Mucosa of descending colon (tissue), 3 donors: ENCODE results near the gene C2CD3. TPM values are rescaled to one million over a fixed set of nuclear protein-coding genes. Genes with fewer than 3 reads are reported as not detected.
A peak's percentile ranks its signal among the peaks of the same experiment; 100 is the strongest.

Source experiments
- ATAC-seq: fragments of 200-7000 bp; cut with Tn5 transposase; one replicate; pipeline ENCODE4 v1.9.1; 2020; ENCODE audit warnings: mild to moderate bottlenecking, moderate library complexity
- DNase-seq, 3 donors: peaks; one replicate each; pipeline ENCODE4 v3.0.0-alpha.2; 2020
- H3K36me3 ChIP-seq: fragments of 200-600 bp; one replicate; pipeline ENCODE4 v1.8.0; 2021; ENCODE audit warnings: low read depth, mild to moderate bottlenecking
- H3K4me1 ChIP-seq: fragments of 200-600 bp; one replicate; pipeline ENCODE4 v1.8.0; 2021; ENCODE audit warnings: low read depth, mild to moderate bottlenecking
- H3K4me3 ChIP-seq: fragments of 200-600 bp; one replicate; pipeline ENCODE4 v1.8.0; 2021; ENCODE audit warnings: mild to moderate bottlenecking
- H3K9me3 ChIP-seq: fragments of 200-600 bp; one replicate; pipeline ENCODE4 v1.8.0; 2021; ENCODE audit warnings: mild to moderate bottlenecking
- intact Hi-C, 2 donors: fragments of 100-400 bp; cut with DNase I in 1 of 2; cut with micrococcal nuclease in 1 of 2; formaldehyde crosslinking; loops; one replicate each; pipeline versions ENCODE4 v1.11.0 to v1.11.1; 2022; cut with DNase I, micrococcal nuclease
- total RNA-seq, 3 donors: library from RNA; stranded (reverse); fragmentation: NEBNext Ultra II Directional in 2 of 3; extraction: Animal tissue kit (Norgen Biotek cat#: 25700) in 2 of 3; gene quantifications; one replicate each; pipeline versions ENCODE4 v1.2.1 to v1.2.4, GENCODE V29; 2021 to 2023
- TF ChIP-seq, protein P1 (sequence below): fragments of 200-600 bp; IDR thresholded peaks from one replicate; pipeline ENCODE4 v1.8.0; 2022; ENCODE audit warnings: antibody characterized with exemption, mild to moderate bottlenecking
- donor health status: DM: no; HTN: no; CAD: no; lungs with moderate emphysema.
- donor health status: DM: no; HTN: no; CAD: no.
- donor health status: DM: no; HTN: yes; CAD: no.

The C2CD3 gene
- total RNA-seq, 3 donors from 2014 or later = 22.3 to 37.2 (median 32.1) TPM

DNA sequence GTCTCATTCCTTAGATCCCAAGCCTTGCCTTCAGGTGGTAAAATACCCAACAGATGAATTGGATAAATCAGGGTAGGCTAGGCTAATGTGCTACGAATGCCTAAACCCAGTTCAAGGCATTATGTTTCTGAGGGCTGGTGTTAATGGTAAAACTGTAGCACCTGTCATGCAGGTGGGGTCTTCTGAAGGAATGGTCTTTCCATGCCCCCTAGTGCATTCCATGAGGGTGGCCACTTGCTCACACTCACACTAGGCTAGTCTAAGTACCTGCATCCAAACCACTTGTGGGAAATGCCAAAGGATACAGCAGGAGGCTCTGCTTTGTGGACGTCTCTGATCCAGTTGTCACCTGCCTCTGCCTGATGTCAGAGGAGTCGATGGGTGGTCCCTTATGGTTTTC, 137.8 kb downstream of the C2CD3 start:
- ATAC-seq (no peak), DNase-seq (no peak)
- H3K9me3 ChIP-seq = no peaks in the 10 kb centered on the region
- intact Hi-C loops = no loop called here
- no peaks in the 10 kb centered on the region for H3K4me1 ChIP-seq
- no peak overlapping the region for H3K4me3 ChIP-seq
- TF ChIP-seq, protein P1, sequence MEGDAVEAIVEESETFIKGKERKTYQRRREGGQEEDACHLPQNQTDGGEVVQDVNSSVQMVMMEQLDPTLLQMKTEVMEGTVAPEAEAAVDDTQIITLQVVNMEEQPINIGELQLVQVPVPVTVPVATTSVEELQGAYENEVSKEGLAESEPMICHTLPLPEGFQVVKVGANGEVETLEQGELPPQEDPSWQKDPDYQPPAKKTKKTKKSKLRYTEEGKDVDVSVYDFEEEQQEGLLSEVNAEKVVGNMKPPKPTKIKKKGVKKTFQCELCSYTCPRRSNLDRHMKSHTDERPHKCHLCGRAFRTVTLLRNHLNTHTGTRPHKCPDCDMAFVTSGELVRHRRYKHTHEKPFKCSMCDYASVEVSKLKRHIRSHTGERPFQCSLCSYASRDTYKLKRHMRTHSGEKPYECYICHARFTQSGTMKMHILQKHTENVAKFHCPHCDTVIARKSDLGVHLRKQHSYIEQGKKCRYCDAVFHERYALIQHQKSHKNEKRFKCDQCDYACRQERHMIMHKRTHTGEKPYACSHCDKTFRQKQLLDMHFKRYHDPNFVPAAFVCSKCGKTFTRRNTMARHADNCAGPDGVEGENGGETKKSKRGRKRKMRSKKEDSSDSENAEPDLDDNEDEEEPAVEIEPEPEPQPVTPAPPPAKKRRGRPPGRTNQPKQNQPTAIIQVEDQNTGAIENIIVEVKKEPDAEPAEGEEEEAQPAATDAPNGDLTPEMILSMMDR = no peak
- H3K36me3 ChIP-seq = no peaks in the 10 kb centered on the region

DNA sequence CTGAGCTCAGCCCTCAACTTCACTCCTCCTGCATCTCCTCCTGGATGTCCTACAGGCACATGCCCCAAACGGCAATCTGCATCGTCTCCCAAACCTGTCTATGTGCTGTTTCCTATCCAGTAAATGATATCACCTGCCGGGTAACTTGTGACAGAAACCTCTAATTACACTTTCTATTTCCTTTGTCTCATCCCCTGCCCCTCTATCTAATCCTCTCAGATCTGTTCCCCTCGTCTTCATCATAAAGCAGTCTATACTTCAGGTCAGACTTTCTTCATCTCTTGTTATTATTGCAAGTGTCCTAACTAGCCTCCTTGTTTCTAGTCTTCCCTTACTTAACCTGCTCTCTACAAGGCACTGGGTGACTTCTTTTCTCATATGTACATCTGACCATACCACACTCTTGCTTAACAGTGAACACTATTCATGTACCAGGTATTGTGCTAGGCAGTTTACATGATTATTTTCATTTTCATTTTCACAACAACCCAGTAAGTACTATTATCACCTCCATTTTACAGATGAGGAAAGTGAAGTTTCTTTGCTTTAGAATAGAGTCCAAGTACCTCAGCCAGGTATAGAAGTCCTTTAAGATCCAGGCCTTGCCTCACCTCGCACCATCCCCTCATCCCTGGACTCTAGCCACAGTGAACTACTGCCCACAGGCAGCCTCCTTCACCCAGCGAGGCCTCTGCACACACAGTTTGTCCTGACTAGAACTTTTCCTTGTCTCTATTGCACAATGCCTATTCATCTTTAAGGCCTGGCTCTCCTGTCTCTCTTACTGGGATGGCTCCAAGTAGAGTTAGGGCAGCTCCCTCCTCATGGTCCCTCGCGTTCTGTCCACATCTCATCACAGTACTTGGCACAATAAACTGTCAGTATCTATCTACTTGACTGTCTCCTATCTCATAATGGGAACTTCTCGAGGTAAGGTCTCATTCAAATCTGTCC, 139.8 kb downstream of the C2CD3 start:
- H3K36me3 ChIP-seq = no peaks in the 10 kb centered on the region
- no peaks in the 10 kb centered on the region for H3K9me3 ChIP-seq
- H3K4me1 ChIP-seq = no peaks in the 10 kb centered on the region
- intact Hi-C loops = no loop called here
- ATAC-seq = peak; percentile 8
- H3K4me3 ChIP-seq = no peak overlapping the region
- DNase-seq = no peak
- TF ChIP-seq, protein P1 = no peak

DNA sequence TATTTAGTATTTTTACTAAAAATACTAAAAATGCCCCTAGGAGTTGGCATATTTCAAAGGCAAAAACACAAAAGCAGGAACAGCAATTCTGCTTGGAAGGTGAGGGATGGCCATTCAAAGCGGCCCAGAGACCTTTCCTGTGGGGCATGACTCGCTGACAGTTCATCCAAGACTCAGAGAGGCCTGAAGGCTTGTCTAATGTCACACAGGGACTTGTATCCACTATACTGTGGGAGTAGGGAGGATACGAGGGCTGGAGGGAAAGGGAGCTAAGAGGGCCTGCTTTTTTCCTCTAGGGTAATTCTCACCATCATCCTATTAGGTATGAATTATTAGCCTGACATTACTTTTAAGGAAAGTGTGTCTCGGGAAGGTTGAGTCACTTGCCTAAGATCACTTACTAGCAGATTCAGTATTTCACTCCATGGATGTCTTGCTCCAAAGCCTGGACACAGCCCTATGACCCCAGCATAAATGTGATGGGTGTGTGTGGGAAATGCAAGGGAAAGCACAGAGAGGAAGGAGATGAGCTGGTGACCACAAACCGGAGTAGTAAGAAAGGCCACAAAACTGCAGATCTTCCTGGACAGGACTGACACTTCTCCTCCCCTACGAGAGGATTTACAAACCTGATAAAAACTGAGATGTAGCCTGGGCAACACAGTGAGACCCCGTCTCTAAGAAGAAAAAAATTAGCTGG, 145.2 kb downstream of the C2CD3 start:
- ATAC-seq = no peak
- intact Hi-C loops = no loop called here
- Histone ChIP-seq H3K9me3 (no peaks in the 10 kb centered on the region), H3K4me1 (peaks cover 9% of the 10 kb centered on the region), H3K36me3 (no peaks in the 10 kb centered on the region), H3K4me3 (no peak overlapping the region)
- TF ChIP-seq, protein P1 = no peak
- DNase-seq = no peak

DNA sequence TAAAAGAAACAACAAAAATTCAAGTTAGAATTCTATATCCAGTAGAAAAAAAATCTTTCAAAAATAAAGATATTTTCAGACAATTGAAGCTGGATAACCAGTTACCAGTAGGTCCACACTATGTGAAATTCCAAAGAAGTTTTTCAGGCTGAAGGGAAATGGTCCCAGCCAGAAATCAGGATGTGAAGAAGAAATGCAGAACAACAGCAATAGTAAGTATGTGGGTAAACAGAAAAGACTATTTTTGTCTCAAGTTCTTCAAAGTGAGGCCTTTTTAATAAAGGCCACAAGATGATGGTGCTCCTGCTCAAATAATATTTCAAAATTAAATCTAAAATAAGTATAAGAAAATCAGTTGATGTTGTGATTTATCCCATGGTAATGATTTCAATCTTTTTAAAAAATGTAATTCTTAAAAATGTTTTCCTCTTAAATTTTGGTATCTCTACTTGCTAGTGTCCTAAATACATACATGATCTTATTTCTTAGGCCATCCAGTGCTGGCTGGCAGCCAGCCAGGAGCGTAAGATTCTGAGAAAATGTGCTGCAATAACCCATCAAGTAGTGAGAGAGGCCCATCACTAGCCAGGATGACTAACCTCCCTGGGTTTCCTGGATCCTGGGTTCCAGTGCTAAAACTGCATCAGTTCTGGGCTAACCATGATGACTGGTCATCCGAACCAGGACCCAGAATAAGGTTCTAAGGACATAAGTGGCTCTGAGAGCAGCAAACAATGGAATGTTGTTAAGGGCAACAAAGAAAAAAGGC, 146.4 kb downstream of the C2CD3 start:
- Histone ChIP-seq H3K36me3 (no peaks in the 10 kb centered on the region), H3K4me1 (peaks cover 21% of the 10 kb centered on the region), H3K9me3 (no peaks in the 10 kb centered on the region), H3K4me3 (no peak overlapping the region)
- ATAC-seq (no peak), DNase-seq (peak in 2 of 3 donors; percentile 38 to 55)
- intact Hi-C loops = no loop called here
- TF ChIP-seq, protein P1 = no peak

DNA sequence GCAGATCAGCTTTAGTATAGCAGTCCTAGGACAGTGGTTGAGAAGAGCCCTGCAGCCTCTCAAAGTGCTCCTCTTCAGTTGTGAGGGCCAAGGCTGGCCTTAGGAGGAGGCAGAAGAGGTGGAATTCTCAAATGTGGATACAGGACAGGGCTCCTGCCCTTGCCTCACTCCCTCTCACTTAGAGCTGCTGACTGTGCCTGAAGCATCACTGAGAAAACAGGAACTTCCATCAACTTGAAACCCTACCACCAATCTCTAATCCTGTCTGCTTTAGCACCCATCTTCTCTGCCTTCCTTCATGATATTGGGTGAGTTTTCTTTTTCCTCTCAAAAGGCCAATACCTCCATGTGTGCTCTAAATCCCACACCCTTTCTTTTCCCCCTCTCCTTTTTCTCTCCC, 147.5 kb downstream of the C2CD3 start:
- TF ChIP-seq, protein P1 = no peak
- no peak overlapping the region for H3K4me3 ChIP-seq
- no peaks in the 10 kb centered on the region for H3K9me3 ChIP-seq
- DNase-seq (no peak), ATAC-seq (no peak)
- intact Hi-C loops = no loop called here
- H3K4me1 ChIP-seq = peaks cover 33% of the 10 kb centered on the region
- no peaks in the 10 kb centered on the region for H3K36me3 ChIP-seq
